Prostate gland (tissue), 2 donors: ENCODE data around the gene OTOP2.

ENCODE experiments used
- CTCF ChIP-seq, 4 experiments: fragments of 200-600 bp in 2 of 4; fragments of 450-650 bp in 2 of 4; sonication (generic) in 2 of 4; IDR thresholded peaks; 1 replicate in 3 of 4; 2 replicates in 1 of 4; pipeline ENCODE4 v1.5.1; 2016 to 2019; ENCODE audit warnings: antibody characterized with exemption in 4 of 4, mild to moderate bottlenecking in 2 of 4, moderate library complexity in 2 of 4
- POLR2A ChIP-seq: fragments of 450-650 bp; IDR thresholded peaks from one replicate; pipeline ENCODE4 v1.6.1; 2016; ENCODE audit warnings: antibody characterized with exemption, mild to moderate bottlenecking
- POLR2AphosphoS5 ChIP-seq: sonication (generic); formaldehyde crosslinking; IDR thresholded peaks from one replicate; pipeline ENCODE4 v1.6.1; 2017; ENCODE audit warnings: antibody characterized with exemption

GRCh38 chr17:74879308-74879707 lies 44.8 kb upstream of the OTOP2 start:
- TF ChIP-seq CTCF (IDR thresholded peaks at IDR 0.05), result no peak
- TF ChIP-seq POLR2A, result no peak
- TF ChIP-seq POLR2AphosphoS5, result no peak
